ENCODE data around the gene TNRC6C.
"Not testable (repeated sequence)": the region's sequence is repeated elsewhere in the genome, so short reads cannot be mapped to it uniquely, and the experiment has no call there.

The TNRC6C gene

GRCh38 chr17:77965352-77965751 is 6.8 kb downstream of the TNRC6C start:
- DNase-seq = peak; percentile 2

GRCh38 chr17:77966476-77966875 is 8.0 kb downstream of the TNRC6C start:
- DNase-seq = peak; percentile 47

DNA sequence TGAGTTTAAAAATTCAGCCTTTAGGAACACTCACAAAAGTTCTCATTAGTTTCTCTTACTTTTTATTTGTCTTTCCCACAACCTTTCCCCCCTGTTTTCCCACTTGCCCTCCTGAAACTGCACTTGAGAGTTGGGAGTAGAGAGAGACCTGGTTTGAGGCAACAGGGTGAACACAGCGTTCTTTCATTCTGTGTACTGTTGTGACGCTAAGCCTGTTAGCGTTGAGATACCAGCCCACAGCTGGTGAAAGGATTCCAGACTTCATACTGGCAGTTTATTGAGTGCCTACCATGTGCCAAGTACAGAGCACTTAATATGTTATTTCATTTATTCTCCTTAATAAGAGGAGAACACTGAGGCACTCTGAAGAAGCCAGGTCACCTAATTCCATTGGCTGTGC is 10.3 kb downstream of the TNRC6C start:
- no peak for DNase-seq

DNA sequence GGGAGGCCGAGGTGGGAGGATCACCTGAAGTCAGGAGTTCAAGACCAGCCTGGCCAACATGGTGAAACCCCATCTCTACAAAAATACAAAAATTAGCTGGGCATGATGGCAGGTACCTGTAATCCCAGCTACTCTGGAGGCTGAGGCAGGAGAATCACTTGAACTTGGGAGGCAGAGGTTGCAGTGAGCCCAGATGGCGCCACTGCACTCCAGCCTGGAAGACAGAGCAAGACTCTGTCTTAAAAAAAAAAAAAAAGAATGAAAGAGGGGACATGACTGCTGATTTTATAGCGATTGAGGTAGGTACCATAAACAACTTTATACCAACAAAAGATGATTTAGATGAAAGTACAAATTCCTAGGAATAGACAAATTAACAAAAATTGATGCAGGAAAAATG is 13.8 kb downstream of the TNRC6C start:
- not testable (repeated sequence) for DNase-seq

DNA sequence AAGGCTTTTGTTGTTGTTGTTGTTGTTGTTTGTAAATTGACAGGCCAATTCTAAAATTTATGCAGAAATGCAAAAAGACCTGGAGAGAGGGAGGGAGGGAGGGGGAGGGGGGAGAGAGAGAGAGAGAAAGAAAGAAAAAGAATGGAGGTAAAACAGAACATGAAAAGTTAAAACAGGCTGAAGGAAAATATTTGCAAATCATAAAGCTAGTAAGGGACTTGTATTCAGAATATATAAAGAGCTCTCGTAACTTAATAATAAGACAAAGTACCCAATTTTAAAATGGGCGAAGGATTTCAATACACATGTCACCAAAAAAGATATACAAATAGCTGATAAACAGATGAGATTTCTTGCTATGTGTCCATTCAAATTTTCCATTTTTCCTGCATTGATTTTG is 15.4 kb downstream of the TNRC6C start:
- no peak for DNase-seq

DNA sequence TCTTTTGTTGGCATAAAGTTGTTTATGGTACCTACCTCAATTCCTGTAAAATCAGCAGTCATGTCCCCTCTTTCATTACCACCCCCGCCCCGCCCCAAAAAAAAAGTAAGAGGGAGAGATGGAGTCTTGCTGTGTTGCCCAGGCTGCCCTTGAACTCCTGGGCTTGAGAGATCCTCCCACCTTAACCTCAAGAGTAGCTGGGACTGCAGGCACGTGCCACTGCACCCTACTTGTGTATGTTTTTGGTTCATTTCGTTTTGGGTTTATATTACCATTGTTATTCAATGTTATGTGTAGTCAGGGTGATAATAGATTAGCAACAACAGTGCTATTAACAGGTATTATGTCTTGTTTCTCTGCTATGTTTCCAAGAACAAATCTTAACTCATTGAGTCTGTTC is 15.9 kb downstream of the TNRC6C start:
- DNase-seq = no peak

DNA sequence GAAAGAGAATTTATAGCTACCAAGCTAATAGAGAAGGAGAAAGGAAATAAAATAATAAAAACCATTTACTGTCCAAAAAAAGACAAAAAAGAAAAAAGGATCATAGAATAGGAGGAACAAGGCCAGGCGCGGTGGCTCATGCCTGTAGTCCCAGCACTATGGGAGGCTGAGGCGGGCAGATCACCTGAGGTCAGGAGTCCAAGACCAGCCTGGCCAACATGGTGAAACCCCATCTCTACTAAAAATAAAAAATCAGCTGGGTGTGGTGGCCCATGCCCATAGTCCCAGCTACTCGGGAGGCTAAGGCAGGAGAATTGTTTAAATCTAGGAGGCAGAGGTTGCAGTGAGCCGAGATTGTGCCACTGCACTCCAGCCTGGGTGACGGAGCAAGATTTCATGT is 23.9 kb downstream of the TNRC6C start:
- not testable (repeated sequence) for DNase-seq

DNA sequence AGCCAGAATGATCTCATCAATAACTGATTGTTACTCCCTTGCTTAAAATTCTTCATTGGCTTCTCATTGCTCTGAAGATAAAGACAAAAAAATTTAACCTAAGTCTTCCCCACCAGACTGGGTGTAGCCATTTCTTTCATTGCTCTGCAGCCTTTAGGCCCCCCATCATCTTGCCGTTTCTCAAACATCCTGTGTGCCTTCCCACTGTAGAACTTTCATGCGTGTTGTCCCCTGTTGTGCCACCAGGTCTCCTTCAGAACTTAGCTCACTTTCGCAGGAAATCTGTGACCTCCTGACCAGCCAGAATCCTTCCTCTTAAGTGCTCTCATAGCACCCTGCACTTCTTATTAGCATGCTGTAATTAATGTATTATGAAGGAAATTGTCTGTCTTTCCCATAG is 31.8 kb downstream of the TNRC6C start:
- DNase-seq = no peak

DNA sequence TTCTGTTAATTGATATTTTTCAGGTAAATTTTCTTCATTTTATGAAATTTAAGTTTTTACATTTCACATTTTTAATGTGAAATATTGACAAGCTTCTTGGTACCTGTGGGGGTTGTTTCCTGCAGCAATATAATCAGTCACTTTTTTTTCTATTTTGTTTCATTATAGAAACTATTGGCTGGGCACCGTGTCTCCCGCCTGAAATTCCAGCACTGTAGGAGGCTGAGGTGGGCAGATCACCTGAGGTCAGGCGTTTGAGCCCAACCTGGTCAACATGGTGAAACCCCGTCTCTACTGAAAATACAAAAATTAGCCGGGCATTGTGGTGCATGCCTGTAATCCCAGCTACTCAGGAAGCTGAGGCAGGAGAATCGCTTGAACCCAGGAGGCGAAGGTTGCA is 35.2 kb downstream of the TNRC6C start:
- not testable (repeated sequence) for DNase-seq

DNA sequence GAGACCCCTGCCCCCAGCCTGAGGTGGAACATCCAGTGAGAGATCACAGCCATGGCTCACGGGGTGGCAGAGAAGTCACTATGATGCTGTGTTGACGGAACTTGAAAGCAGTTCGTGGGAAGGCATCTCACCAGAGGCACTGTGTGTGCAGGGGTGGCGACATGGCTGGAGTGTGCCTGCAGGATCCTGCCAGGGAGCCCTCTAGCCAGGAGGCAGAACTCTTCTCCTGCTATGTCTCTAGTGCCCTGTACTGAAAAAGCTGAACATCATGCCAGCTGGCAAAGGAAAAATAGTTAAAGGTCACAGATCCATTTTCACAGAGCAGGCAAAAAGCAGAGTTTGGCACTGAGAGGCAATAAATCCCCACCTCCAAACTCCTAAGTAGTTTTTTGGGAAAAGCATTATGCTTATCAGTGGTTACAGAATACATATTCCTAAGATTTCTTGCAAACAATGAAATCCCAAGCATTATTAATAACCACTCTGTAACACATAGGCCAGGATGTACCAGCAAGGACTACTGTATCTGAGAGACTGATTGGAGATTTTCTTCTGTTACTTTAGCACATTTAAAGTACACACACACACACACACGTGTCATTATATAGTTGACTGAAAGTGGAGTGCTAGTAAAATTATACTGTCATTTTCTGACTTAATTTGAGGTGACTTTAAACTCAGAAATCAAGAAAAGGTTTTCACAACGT is 36.8 kb downstream of the TNRC6C start:
- no peak for DNase-seq

- no peak for DNase-seq
Observed at GRCh38 chr17:77996256-77996655, 37.8 kb downstream of the TNRC6C start.

- peak; percentile 37 for DNase-seq
Observed at GRCh38 chr17:77999413-78000173, 41.1 kb downstream of the TNRC6C start.

DNA sequence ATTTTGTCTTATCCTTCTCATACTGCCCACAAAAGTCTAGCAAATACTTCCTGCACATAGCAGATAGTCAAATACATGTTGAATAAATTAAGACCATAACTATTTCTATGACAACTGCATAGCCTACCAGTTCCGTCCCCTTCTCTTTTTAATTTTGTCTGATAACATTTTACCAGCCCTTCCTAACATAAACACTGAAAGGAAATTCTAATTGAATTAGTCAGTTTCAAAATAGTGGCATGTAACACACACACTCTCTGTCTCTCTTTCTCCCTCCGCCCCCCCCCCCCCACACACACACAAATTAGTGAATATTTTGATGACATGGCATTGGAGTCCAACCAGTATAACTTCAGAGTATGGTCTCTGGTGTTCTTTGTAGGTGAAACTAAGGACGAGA is 41.8 kb downstream of the TNRC6C start:
- peak; percentile 78 for DNase-seq

DNA sequence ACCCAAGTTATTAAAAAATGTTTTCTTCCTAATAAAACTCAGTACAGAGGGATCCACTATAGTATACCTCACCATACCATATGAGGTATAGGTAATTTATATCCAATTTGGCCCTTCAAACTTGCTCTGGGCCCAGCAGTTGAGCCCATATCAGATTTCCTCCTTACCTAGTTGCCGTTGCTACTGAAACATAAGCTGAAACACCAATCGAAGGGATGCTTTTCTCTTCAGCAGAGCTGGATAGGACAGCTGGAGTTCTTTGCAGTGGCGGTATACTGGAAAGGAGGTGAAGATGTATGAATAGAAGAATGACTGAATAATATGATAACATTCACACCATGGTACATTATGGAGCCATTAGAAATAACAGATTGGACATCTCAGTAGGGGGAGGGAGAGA is 42.7 kb downstream of the TNRC6C start:
- DNase-seq = no peak

GRCh38 chr17:78001612-78002011 is 43.1 kb downstream of the TNRC6C start:
- DNase-seq = no peak

- no peak for DNase-seq
Observed at GRCh38 chr17:78002166-78002565, 43.7 kb downstream of the TNRC6C start.

DNA sequence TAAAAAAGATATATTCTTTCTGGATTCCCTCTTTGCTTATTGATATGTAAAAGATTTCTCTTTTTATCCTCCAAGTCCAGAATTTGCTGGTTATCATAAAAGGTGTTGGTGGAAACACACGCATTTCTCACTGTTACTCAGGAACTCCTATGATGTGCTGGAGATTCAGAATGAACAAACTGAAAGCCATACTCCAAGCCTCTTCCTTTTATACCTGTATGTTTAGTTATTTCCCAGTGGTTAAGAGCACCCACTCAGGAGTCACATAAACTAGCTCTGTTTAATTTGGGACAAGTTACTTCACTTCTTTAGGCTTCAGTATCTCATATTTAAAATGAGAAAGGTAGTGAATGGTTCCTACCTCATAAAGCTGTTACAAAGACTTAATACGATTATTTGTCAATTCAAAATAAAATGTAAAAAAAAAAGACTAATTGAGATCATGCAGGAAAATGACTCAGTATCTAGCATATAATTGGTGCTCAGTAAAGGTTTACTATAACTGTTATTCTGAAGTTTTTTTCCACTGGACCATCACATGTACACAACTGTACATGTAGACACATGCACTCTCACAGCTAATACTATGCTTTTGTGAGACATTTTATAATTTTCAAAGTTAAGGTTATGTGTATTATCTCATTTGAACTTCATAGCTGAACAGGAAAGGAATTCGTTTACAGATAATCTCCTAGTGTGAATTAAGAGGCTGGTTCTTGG is 47.1 kb downstream of the TNRC6C start:
- DNase-seq = no peak

GRCh38 chr17:78006338-78006737 is 47.8 kb downstream of the TNRC6C start:
- DNase-seq = no peak

GRCh38 chr17:78007647-78008046 is 49.1 kb downstream of the TNRC6C start:
- DNase-seq = no peak

DNA sequence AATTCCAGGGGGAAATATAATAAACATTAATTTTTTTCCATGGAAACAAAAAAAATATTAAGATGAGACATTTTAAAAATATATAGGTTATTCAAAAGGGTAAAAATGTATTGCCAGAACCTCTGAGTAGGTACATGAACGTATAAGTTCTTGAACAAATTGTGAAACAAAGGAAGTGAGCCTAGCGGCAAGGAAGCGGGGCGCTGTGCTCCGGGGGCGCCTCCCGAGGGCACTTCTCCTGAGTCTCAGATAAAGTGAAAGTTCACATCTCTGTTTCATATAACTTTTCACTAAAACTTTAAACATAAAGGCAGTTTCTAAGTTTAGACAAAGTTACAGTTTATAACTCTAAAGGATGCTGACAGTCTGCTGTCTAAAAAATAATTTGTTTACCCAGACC is 52.3 kb downstream of the TNRC6C start:
- DNase-seq = no peak

DNA sequence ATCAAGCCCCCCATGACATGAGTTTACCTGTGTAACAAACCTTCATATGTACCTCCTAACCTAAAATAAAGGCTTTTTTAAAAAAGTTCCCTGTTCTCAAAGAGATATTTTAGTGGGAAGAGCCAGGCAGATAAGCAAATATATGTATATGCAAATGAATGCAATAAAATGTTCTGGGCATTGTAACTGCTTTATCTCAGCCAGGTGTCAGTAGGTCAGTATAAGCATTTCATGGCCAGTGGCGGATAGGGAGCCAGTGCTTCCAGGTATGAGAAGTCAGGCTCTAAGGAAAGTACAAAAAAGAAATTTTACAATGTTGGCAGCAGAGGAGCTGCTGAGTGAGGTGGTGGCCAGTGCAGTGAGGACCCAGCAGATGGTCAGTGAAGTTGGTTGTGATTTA is 53.9 kb downstream of the TNRC6C start:
- DNase-seq = no peak

- peak; percentile 76 for DNase-seq
Observed at GRCh38 chr17:78013683-78014467, 55.4 kb downstream of the TNRC6C start.

- DNase-seq = no peak
Observed at GRCh38 chr17:78014646-78015045, 56.1 kb downstream of the TNRC6C start.

Data from fibroblast of skin of right quadriceps (primary cell).